ENCODE results near the gene DDX10. TPM values are rescaled to one million over a fixed set of nuclear protein-coding genes. Genes with fewer than 3 reads are reported as not detected.

DDX10 gene
- total and polyA plus RNA-seq, 8 donors = 11.6 to 22.6 (median 17.6) TPM

DNA sequence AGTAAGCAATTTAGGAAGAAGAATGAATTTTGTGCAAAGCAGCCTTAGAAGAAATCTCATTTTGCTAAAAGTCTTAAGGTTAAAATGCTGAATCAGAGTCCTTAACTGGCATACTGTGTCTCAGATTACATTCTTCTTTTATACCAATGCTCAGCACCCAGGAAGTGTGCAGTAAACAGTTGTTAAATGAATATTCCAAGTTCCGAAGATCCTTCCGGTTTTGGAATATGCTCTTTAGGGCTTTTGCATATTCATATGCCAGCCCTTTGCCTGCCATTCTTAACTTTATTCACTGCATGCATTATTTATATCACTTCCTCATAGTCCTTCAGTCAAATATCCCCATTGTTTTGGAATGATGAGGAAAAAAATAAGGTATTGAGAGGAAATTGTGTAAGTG, 242.0 kb downstream of the DDX10 start:
- TF ChIP-seq POLR2A (IDR thresholded peaks at IDR 0.05) = no peak
- no peak for TF ChIP-seq POLR2AphosphoS5 (IDR thresholded peaks at IDR 0.05)
- TF ChIP-seq EP300 (IDR thresholded peaks at IDR 0.05) = no peak
- TF ChIP-seq, protein P1, sequence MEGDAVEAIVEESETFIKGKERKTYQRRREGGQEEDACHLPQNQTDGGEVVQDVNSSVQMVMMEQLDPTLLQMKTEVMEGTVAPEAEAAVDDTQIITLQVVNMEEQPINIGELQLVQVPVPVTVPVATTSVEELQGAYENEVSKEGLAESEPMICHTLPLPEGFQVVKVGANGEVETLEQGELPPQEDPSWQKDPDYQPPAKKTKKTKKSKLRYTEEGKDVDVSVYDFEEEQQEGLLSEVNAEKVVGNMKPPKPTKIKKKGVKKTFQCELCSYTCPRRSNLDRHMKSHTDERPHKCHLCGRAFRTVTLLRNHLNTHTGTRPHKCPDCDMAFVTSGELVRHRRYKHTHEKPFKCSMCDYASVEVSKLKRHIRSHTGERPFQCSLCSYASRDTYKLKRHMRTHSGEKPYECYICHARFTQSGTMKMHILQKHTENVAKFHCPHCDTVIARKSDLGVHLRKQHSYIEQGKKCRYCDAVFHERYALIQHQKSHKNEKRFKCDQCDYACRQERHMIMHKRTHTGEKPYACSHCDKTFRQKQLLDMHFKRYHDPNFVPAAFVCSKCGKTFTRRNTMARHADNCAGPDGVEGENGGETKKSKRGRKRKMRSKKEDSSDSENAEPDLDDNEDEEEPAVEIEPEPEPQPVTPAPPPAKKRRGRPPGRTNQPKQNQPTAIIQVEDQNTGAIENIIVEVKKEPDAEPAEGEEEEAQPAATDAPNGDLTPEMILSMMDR (IDR thresholded peaks at IDR 0.05) = no peak
- no peaks in the 10 kb centered on the region for H3K9me3 ChIP-seq

DNA sequence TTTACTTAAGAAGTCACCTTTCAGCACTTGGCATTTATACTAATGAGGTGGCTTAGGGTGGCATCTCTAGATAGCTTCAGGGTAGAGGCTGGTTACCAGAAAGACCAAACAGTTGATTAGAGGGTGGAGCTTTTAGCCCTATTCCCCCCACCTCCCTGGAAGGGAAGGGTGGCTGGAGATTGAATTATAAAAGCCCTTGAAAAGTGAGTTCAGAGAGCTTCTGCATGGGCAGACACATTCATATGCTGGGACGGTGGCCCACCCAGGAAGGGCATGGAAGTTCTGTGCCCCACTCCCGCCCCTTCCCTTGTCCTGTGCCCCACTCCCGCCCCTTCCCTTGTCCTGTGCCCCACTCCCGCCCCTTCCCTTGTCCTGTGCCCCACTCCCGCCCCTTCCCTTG, 244.2 kb downstream of the DDX10 start:
- Histone ChIP-seq H3K36me3 (no peaks in the 10 kb centered on the region), H3K4me3 (no peak overlapping the region), H3K4me1 (no peaks in the 10 kb centered on the region), H3K9me3 (no peaks in the 10 kb centered on the region), H3K27me3 (no peaks in the 10 kb centered on the region), H3K27ac (no peak overlapping the region)
- DNase-seq = no peak
- 96 to 100% (median 97%) methylated on average over 2 to 5 of the region's 5 CpGs for WGBS, 5 donors
- intact Hi-C loops (cut with DNase I; ENCODE audit: low total_unique reads) = no loop called here
- TF ChIP-seq POLR2A (IDR thresholded peaks at IDR 0.05) (no peak), EP300 (IDR thresholded peaks at IDR 0.05) (no peak), POLR2AphosphoS5 (IDR thresholded peaks at IDR 0.05) (no peak)
- TF ChIP-seq, protein P1 (IDR thresholded peaks at IDR 0.05) = no peak

More for the DNA sequence above, 242.0 kb downstream of the DDX10 start:
- Histone ChIP-seq H3K4me3 (no peak overlapping the region), H3K36me3 (no peaks in the 10 kb centered on the region), H3K4me1 (no peaks in the 10 kb centered on the region), H3K27ac (no peak overlapping the region), H3K27me3 (no peaks in the 10 kb centered on the region)
- intact Hi-C loops (cut with DNase I; ENCODE audit: low total_unique reads) = no loop called here
- no peak for DNase-seq
- WGBS, 5 donors = 68 to 87% (median 77%) methylated on average over 2 of the region's 2 CpGs

DNA sequence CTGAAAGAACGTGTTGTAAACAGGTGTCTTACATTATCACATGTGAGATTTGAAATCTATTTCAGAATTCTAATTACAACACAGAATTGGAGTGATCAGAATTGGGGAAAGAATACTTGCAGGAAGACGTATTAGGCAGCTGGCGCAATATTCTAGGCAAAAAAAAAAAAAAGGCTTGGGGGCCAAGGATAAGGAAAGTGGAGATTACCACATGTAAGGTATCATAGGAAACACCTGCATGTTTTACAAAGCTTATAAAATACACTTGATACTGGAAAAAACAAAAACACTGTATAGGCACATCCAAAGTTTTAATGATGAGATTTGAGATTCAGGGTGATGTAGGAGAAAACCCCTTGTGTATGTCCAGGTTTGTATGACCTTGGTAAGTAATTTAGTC, 245.1 kb downstream of the DDX10 start:
- WGBS, 5 donors = 91 to 96% (median 93%) methylated on average over 3 of the region's 3 CpGs
- H3K27me3 ChIP-seq = no peaks in the 10 kb centered on the region
- H3K4me1 ChIP-seq = no peaks in the 10 kb centered on the region
- no peak overlapping the region for H3K4me3 ChIP-seq
- H3K9me3 ChIP-seq = no peaks in the 10 kb centered on the region
- no peaks in the 10 kb centered on the region for H3K36me3 ChIP-seq
- intact Hi-C loops (cut with DNase I; ENCODE audit: low total_unique reads) = no loop called here
- H3K27ac ChIP-seq = no peak overlapping the region
- DNase-seq = no peak
- TF ChIP-seq POLR2A (IDR thresholded peaks at IDR 0.05) (no peak), POLR2AphosphoS5 (IDR thresholded peaks at IDR 0.05) (no peak), EP300 (IDR thresholded peaks at IDR 0.05) (no peak)
- TF ChIP-seq, protein P1 (IDR thresholded peaks at IDR 0.05) = no peak

DNA sequence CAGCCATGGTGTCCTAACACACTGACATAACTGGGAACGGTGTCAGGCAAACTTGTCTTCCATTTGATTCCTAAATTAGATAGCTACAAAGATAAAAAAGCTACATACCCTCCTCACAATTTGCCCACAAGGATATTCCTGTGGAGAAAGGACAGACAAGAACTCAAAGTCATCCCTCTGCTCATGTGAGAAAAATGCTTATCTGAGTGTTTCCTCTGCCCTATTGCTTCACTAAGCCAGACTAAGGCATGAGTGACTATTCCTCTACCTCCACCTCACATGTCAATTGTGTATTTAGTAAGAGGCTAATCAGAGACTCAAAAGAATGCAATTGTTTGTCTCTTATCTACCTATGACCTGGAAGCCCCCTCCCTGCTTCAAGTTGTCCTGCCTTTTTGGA, 247.7 kb downstream of the DDX10 start:
- Histone ChIP-seq H3K9me3 (no peaks in the 10 kb centered on the region), H3K4me3 (no peak overlapping the region), H3K4me1 (no peaks in the 10 kb centered on the region), H3K27ac (no peak overlapping the region), H3K36me3 (no peaks in the 10 kb centered on the region), H3K27me3 (no peaks in the 10 kb centered on the region)
- 90 to 97% (median 93%) methylated on average over 1 of the region's 1 CpG for WGBS, 5 donors
- TF ChIP-seq EP300 (IDR thresholded peaks at IDR 0.05) = no peak
- no peak for TF ChIP-seq POLR2AphosphoS5 (IDR thresholded peaks at IDR 0.05)
- TF ChIP-seq, protein P1 (IDR thresholded peaks at IDR 0.05) = no peak
- no peak for TF ChIP-seq POLR2A (IDR thresholded peaks at IDR 0.05)
- no peak for DNase-seq
- intact Hi-C loops (cut with DNase I; ENCODE audit: low total_unique reads) = no loop called here
